Endothelial cell (in vitro differentiated cells): ENCODE data around the gene COL25A1. TPM values are rescaled to one million over a fixed set of nuclear protein-coding genes. Genes with fewer than 3 reads are reported as not detected.

Experiments
- DNase-seq: peaks from one replicate; pipeline ENCODE4 v3.0.0; 2021; ENCODE audit warnings: low spot score
- H3K27ac Mint-ChIP-seq: one replicate; pipeline ENCODE4 v1.8.0; 2021; ENCODE audit warnings: mixed read lengths, inconsistent platforms; ENCODE audit not compliant: unreplicated experiment
- H3K27me3 Mint-ChIP-seq: one replicate; pipeline ENCODE4 v1.8.0; 2021; ENCODE audit warnings: mild to moderate bottlenecking, moderate library complexity, mixed read lengths, inconsistent platforms; ENCODE audit not compliant: unreplicated experiment
- H3K36me3 Mint-ChIP-seq: one replicate; pipeline ENCODE4 v1.8.0; 2021; ENCODE audit warnings: mild to moderate bottlenecking, low read depth, mixed read lengths, inconsistent platforms; ENCODE audit not compliant: unreplicated experiment
- H3K4me1 Mint-ChIP-seq: one replicate; pipeline ENCODE4 v1.8.0; 2021; ENCODE audit warnings: mild to moderate bottlenecking, mixed read lengths, inconsistent platforms; ENCODE audit not compliant: unreplicated experiment
- H3K4me3 Mint-ChIP-seq: one replicate; pipeline ENCODE4 v1.8.0; 2021; ENCODE audit warnings: mild to moderate bottlenecking, mixed read lengths, inconsistent platforms; ENCODE audit not compliant: unreplicated experiment
- H3K9me3 Mint-ChIP-seq: one replicate; pipeline ENCODE4 v1.8.0; 2021; ENCODE audit warnings: mixed read lengths, inconsistent platforms; ENCODE audit not compliant: unreplicated experiment
- total RNA-seq: library from RNA; stranded (reverse); fragmentation: NEBNext Ultra II Directional; extraction: Animal tissue kit (Norgen Biotek cat#: 25700); gene quantifications from one replicate; pipeline ENCODE4 v1.2.1, GENCODE V29; 2021; ENCODE audit not compliant: unreplicated experiment
- TF ChIP-seq, protein P1 (sequence below): fragments of 200-600 bp; sonication (generic); IDR thresholded peaks from one replicate; pipeline ENCODE4 v1.5.0; 2021; ENCODE audit warnings: antibody characterized with exemption; ENCODE audit not compliant: unreplicated experiment

The COL25A1 gene
- total RNA-seq, 1 donor from 2014 or later = 22.7 TPM

DNA sequence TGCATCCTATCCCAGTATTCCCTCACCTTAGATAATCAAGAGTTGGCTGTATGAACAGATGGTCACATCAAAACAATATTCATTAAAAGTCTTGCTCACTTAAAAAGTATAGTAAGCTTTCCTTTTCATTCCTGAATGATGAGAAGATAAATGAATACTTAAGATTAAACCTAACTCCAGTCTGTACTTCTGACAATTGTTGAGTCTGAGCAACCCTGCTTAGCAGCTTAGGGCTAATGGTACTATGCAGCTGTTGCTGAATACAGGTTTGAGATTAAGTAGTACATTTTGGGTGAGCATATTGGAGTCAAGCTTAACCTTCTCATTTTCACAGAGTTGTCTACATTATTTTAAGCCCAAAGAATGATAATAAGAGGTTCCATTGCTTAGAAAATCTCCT is 417.9 kb downstream of the COL25A1 start:
- H3K4me1 Mint-ChIP-seq = peaks cover 22% of the 10 kb centered on the region
- no peaks in the 10 kb centered on the region for H3K36me3 Mint-ChIP-seq
- H3K27me3 Mint-ChIP-seq = no peaks in the 10 kb centered on the region
- TF ChIP-seq, protein P1, sequence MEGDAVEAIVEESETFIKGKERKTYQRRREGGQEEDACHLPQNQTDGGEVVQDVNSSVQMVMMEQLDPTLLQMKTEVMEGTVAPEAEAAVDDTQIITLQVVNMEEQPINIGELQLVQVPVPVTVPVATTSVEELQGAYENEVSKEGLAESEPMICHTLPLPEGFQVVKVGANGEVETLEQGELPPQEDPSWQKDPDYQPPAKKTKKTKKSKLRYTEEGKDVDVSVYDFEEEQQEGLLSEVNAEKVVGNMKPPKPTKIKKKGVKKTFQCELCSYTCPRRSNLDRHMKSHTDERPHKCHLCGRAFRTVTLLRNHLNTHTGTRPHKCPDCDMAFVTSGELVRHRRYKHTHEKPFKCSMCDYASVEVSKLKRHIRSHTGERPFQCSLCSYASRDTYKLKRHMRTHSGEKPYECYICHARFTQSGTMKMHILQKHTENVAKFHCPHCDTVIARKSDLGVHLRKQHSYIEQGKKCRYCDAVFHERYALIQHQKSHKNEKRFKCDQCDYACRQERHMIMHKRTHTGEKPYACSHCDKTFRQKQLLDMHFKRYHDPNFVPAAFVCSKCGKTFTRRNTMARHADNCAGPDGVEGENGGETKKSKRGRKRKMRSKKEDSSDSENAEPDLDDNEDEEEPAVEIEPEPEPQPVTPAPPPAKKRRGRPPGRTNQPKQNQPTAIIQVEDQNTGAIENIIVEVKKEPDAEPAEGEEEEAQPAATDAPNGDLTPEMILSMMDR = no peak
- no peaks in the 10 kb centered on the region for H3K9me3 Mint-ChIP-seq
- no peak overlapping the region for H3K27ac Mint-ChIP-seq
- no peak overlapping the region for H3K4me3 Mint-ChIP-seq
- DNase-seq = no peak

DNA sequence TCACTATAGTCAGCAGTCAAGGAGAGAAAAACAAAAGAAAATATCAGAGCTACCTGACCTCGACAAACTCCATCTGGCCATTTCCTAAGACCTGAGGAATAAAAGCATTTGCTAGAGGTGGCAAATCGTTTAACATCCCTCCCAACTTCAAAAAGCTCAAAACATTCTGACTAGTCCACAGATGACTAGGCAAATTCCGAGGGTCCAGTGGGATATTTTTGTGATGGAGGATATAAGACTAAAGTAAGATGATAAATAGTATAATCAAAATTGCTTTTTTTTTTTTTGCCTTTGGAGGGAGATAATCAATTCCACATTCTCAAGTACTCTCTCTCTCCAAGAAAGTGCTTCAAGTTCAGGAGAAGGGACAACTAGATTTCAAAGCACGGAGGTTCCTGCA is 420.5 kb downstream of the COL25A1 start:
- Mint-ChIP-seq H3K27me3 (no peaks in the 10 kb centered on the region), H3K27ac (peak overlapping the region; percentile 81), H3K9me3 (no peaks in the 10 kb centered on the region)

GRCh38 chr4:108881190-108881589 is 421.3 kb downstream of the COL25A1 start:
- TF ChIP-seq, protein P1 = no peak
- no peaks in the 10 kb centered on the region for H3K36me3 Mint-ChIP-seq
- no peaks in the 10 kb centered on the region for H3K9me3 Mint-ChIP-seq
- H3K4me1 Mint-ChIP-seq = peaks cover 42% of the 10 kb centered on the region
- no peak overlapping the region for H3K4me3 Mint-ChIP-seq
- no peak for DNase-seq
- peak overlapping the region; percentile 81 for H3K27ac Mint-ChIP-seq
- H3K27me3 Mint-ChIP-seq = no peaks in the 10 kb centered on the region

More for the DNA sequence above, 420.5 kb downstream of the COL25A1 start:
- peaks cover 39% of the 10 kb centered on the region for H3K4me1 Mint-ChIP-seq
- no peak for DNase-seq
- TF ChIP-seq, protein P1 = no peak
- no peak overlapping the region for H3K4me3 Mint-ChIP-seq
- H3K36me3 Mint-ChIP-seq = no peaks in the 10 kb centered on the region

DNA sequence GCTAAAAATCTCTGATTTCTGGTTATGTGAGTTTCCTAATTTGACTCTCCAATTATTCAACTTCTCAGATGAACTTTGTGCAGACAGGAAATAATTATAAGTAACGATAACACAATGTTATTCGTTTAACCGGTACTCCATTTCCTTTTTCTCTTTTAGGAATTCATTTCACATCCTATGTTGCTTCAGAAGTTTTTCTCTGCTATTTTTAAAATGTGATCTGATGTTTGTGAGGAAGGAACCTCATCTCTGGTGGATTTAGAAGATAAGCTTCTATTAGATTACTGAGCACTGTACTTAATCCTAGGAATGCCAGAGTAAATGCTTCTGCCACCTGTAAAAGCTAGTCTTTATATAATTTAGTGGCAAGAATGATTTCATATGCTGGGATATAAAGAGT is 423.7 kb downstream of the COL25A1 start:
- no peak overlapping the region for H3K4me3 Mint-ChIP-seq
- no peaks in the 10 kb centered on the region for H3K27me3 Mint-ChIP-seq

DNA sequence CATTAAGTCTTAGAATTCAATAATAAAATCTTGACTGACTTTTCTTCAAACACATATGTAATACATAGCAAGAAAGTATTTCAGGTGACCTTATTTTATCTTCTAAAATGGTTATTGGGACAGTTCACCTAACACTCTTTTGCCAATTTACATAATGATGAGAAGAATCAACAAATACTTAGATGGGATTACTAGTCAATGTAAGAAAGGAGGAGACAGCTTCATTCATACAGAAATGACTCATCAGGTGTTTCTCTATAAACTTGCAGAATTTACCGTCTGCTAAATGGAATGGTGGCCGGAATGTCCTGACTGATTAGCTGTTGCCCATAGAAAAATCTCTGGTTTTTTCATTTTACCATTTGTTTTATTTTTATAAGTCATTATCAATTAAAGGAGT is 424.6 kb downstream of the COL25A1 start:
- peaks cover 42% of the 10 kb centered on the region for H3K4me1 Mint-ChIP-seq

More for the DNA sequence above, 423.7 kb downstream of the COL25A1 start:
- DNase-seq = no peak
- no peaks in the 10 kb centered on the region for H3K9me3 Mint-ChIP-seq
- TF ChIP-seq, protein P1 = no peak
- H3K36me3 Mint-ChIP-seq = no peaks in the 10 kb centered on the region
- peaks cover 42% of the 10 kb centered on the region for H3K4me1 Mint-ChIP-seq
- peak overlapping the region; percentile 75 for H3K27ac Mint-ChIP-seq

More for the DNA sequence above, 424.6 kb downstream of the COL25A1 start:
- H3K36me3 Mint-ChIP-seq = no peaks in the 10 kb centered on the region
- no peak for DNase-seq
- H3K9me3 Mint-ChIP-seq = no peaks in the 10 kb centered on the region
- no peaks in the 10 kb centered on the region for H3K27me3 Mint-ChIP-seq
- TF ChIP-seq, protein P1 = no peak
- H3K4me3 Mint-ChIP-seq = no peak overlapping the region
- no peak overlapping the region for H3K27ac Mint-ChIP-seq
